ENCODE data around the gene RAI14.
"Not testable (repeated sequence)": the region's sequence is repeated elsewhere in the genome, so short reads cannot be mapped to it uniquely, and the experiment has no call there.

Gene RAI14

GRCh38 chr5:34712565-34712964 lies 56.4 kb downstream of the RAI14 start:
- Mint-ChIP-seq H3K27ac (no peak overlapping the region), H3K4me3 (no peak overlapping the region)

GRCh38 chr5:34715711-34716110 lies 59.6 kb downstream of the RAI14 start:
- Mint-ChIP-seq H3K27me3 (ENCODE audit: low read depth) (peaks cover 6% of the 10 kb centered on the region), H3K4me3 (no peak overlapping the region)

More at GRCh38 chr5:34712565-34712964, 56.4 kb downstream of the RAI14 start:
- H3K36me3 Mint-ChIP-seq (ENCODE audit: low read depth), result no peaks in the 10 kb centered on the region
- peaks cover 6% of the 10 kb centered on the region for H3K27me3 Mint-ChIP-seq (ENCODE audit: low read depth)
- no peaks in the 10 kb centered on the region for H3K4me1 Mint-ChIP-seq (ENCODE audit: low read depth)
- H3K9me3 Mint-ChIP-seq, result no peaks in the 10 kb centered on the region

GRCh38 chr5:34716986-34717385 lies 60.9 kb downstream of the RAI14 start:
- no peaks in the 10 kb centered on the region for H3K36me3 Mint-ChIP-seq (ENCODE audit: low read depth)
- H3K9me3 Mint-ChIP-seq, result no peaks in the 10 kb centered on the region
- H3K4me1 Mint-ChIP-seq (ENCODE audit: low read depth), result no peaks in the 10 kb centered on the region
- no peak overlapping the region for H3K27ac Mint-ChIP-seq
- H3K27me3 Mint-ChIP-seq (ENCODE audit: low read depth), result peaks cover 6% of the 10 kb centered on the region
- no peak overlapping the region for H3K4me3 Mint-ChIP-seq

More at GRCh38 chr5:34715711-34716110, 59.6 kb downstream of the RAI14 start:
- Mint-ChIP-seq H3K27ac (no peak overlapping the region), H3K36me3 (ENCODE audit: low read depth) (no peaks in the 10 kb centered on the region), H3K9me3 (no peaks in the 10 kb centered on the region), H3K4me1 (ENCODE audit: low read depth) (no peaks in the 10 kb centered on the region)

- Mint-ChIP-seq H3K27me3 (ENCODE audit: low read depth) (peaks cover 6% of the 10 kb centered on the region), H3K36me3 (ENCODE audit: low read depth) (no peaks in the 10 kb centered on the region), H3K27ac (no peak overlapping the region), H3K4me3 (no peak overlapping the region), H3K9me3 (no peaks in the 10 kb centered on the region), H3K4me1 (ENCODE audit: low read depth) (no peaks in the 10 kb centered on the region)
Observed at GRCh38 chr5:34717426-34718327, 61.5 kb downstream of the RAI14 start.

- Mint-ChIP-seq H3K4me3 (no peak overlapping the region), H3K36me3 (ENCODE audit: low read depth) (no peaks in the 10 kb centered on the region), H3K9me3 (no peaks in the 10 kb centered on the region), H3K27me3 (ENCODE audit: low read depth) (peaks cover 3% of the 10 kb centered on the region), H3K27ac (no peak overlapping the region), H3K4me1 (ENCODE audit: low read depth) (no peaks in the 10 kb centered on the region)
Observed at GRCh38 chr5:34718516-34718915, 62.4 kb downstream of the RAI14 start.

GRCh38 chr5:34719029-34719428 lies 62.9 kb downstream of the RAI14 start:
- Mint-ChIP-seq H3K27ac (no peak overlapping the region), H3K4me3 (no peak overlapping the region), H3K27me3 (ENCODE audit: low read depth) (peaks cover 3% of the 10 kb centered on the region), H3K4me1 (ENCODE audit: low read depth) (no peaks in the 10 kb centered on the region), H3K36me3 (ENCODE audit: low read depth) (no peaks in the 10 kb centered on the region), H3K9me3 (no peaks in the 10 kb centered on the region)

- H3K27ac Mint-ChIP-seq, result no peak overlapping the region
- no peaks in the 10 kb centered on the region for H3K4me1 Mint-ChIP-seq (ENCODE audit: low read depth)
- H3K27me3 Mint-ChIP-seq (ENCODE audit: low read depth), result peaks cover 3% of the 10 kb centered on the region
- H3K9me3 Mint-ChIP-seq, result no peaks in the 10 kb centered on the region
- no peak overlapping the region for H3K4me3 Mint-ChIP-seq
- H3K36me3 Mint-ChIP-seq (ENCODE audit: low read depth), result no peaks in the 10 kb centered on the region
Observed at GRCh38 chr5:34721327-34721726, 65.2 kb downstream of the RAI14 start.

GRCh38 chr5:34722183-34722582 lies 66.1 kb downstream of the RAI14 start:
- no peaks in the 10 kb centered on the region for H3K9me3 Mint-ChIP-seq
- H3K36me3 Mint-ChIP-seq (ENCODE audit: low read depth), result no peaks in the 10 kb centered on the region
- no peak overlapping the region for H3K27ac Mint-ChIP-seq
- H3K4me1 Mint-ChIP-seq (ENCODE audit: low read depth), result no peaks in the 10 kb centered on the region
- no peaks in the 10 kb centered on the region for H3K27me3 Mint-ChIP-seq (ENCODE audit: low read depth)
- no peak overlapping the region for H3K4me3 Mint-ChIP-seq

GRCh38 chr5:34724741-34725140 lies 68.6 kb downstream of the RAI14 start:
- H3K4me1 Mint-ChIP-seq (ENCODE audit: low read depth), result no peaks in the 10 kb centered on the region
- H3K4me3 Mint-ChIP-seq, result no peak overlapping the region
- no peaks in the 10 kb centered on the region for H3K36me3 Mint-ChIP-seq (ENCODE audit: low read depth)
- H3K27ac Mint-ChIP-seq, result no peak overlapping the region
- H3K9me3 Mint-ChIP-seq, result peaks cover 4% of the 10 kb centered on the region
- no peaks in the 10 kb centered on the region for H3K27me3 Mint-ChIP-seq (ENCODE audit: low read depth)

GRCh38 chr5:34727166-34727749 lies 71.1 kb downstream of the RAI14 start:
- not testable (repeated sequence) for H3K9me3 Mint-ChIP-seq; H3K36me3 Mint-ChIP-seq (ENCODE audit: low read depth); H3K4me1 Mint-ChIP-seq (ENCODE audit: low read depth); H3K4me3 Mint-ChIP-seq; H3K27me3 Mint-ChIP-seq (ENCODE audit: low read depth); H3K27ac Mint-ChIP-seq

GRCh38 chr5:34728236-34728635 lies 72.1 kb downstream of the RAI14 start:
- H3K36me3 Mint-ChIP-seq (ENCODE audit: low read depth), result no peaks in the 10 kb centered on the region
- peaks cover 4% of the 10 kb centered on the region for H3K9me3 Mint-ChIP-seq
- H3K27me3 Mint-ChIP-seq (ENCODE audit: low read depth), result no peaks in the 10 kb centered on the region
- no peak overlapping the region for H3K27ac Mint-ChIP-seq
- H3K4me3 Mint-ChIP-seq, result no peak overlapping the region
- H3K4me1 Mint-ChIP-seq (ENCODE audit: low read depth), result no peaks in the 10 kb centered on the region

- Mint-ChIP-seq H3K9me3 (peaks cover 4% of the 10 kb centered on the region), H3K4me3 (no peak overlapping the region), H3K36me3 (ENCODE audit: low read depth) (no peaks in the 10 kb centered on the region), H3K4me1 (ENCODE audit: low read depth) (no peaks in the 10 kb centered on the region), H3K27me3 (ENCODE audit: low read depth) (no peaks in the 10 kb centered on the region), H3K27ac (no peak overlapping the region)
Observed at GRCh38 chr5:34731435-34732232, 75.5 kb downstream of the RAI14 start.

- Mint-ChIP-seq H3K27me3 (ENCODE audit: low read depth) (no peaks in the 10 kb centered on the region), H3K27ac (no peak overlapping the region), H3K4me1 (ENCODE audit: low read depth) (no peaks in the 10 kb centered on the region), H3K36me3 (ENCODE audit: low read depth) (no peaks in the 10 kb centered on the region), H3K9me3 (no peaks in the 10 kb centered on the region), H3K4me3 (no peak overlapping the region)
Observed at GRCh38 chr5:34734326-34734725, 78.2 kb downstream of the RAI14 start.

- H3K27me3 Mint-ChIP-seq (ENCODE audit: low read depth), result no peaks in the 10 kb centered on the region
- no peak overlapping the region for H3K27ac Mint-ChIP-seq
- H3K9me3 Mint-ChIP-seq, result no peaks in the 10 kb centered on the region
- H3K4me1 Mint-ChIP-seq (ENCODE audit: low read depth), result no peaks in the 10 kb centered on the region
- no peak overlapping the region for H3K4me3 Mint-ChIP-seq
- no peaks in the 10 kb centered on the region for H3K36me3 Mint-ChIP-seq (ENCODE audit: low read depth)
Observed at GRCh38 chr5:34735491-34736426, 79.6 kb downstream of the RAI14 start.
